K562 (cell line): Measurements from ENCODE around the gene EPHB1. TPM values are rescaled to one million over a fixed set of nuclear protein-coding genes. Genes with fewer than 3 reads are reported as not detected.

ENCODE experiments used
- ATAC-seq: fragments of 200-7000 bp; cut with Tn5 transposase; 3 replicates; pipeline ENCODE4 v1.9.1; 2020; ENCODE audit warnings: moderate library complexity
- BruUV-seq: library from RNA; stranded (reverse); fragments of 400-500 nt; replicated peaks from 2 replicates; lab custom pipeline; 2021; lab: Mats Ljungman, UMichigan
- CTCF ChIA-PET: fragments of 300-600 bp; formaldehyde crosslinking; extraction: SDS; loops from one replicate; lab custom pipeline; 2021; ENCODE audit warnings: low intra/inter-chr PET ratio; lab: Yijun Ruan, JAX
- POLR2A ChIA-PET: fragments of 300-600, 350-650 bp; sonication (Branson Sonifier 250); formaldehyde crosslinking; extraction: SDS; loops from one replicate; lab custom pipeline; 2021; ENCODE audit warnings: antibody characterized with exemption, inconsistent platforms; lab: Yijun Ruan, JAX
- DNase-seq, 4 experiments: peaks; one replicate each; pipeline versions ENCODE4 v3.0.0 to v3.0.0-alpha.2; 2011 to 2018; ENCODE audit warnings: low spot score in 3 of 4, mixed read lengths in 3 of 4; ENCODE audit errors: extremely low read depth in 1 of 4
- FAIRE-seq: peaks from 2 replicates; lab custom pipeline; 2011; peaks lifted over from hg19 to GRCh38; lab: Jason Lieb, UNC
- H2AFZ ChIP-seq: 2 replicates; pipeline ENCODE4 v1.6.0; 2011; ENCODE audit warnings: low read depth, low read length, control low read depth, inconsistent platforms
- H3K27ac ChIP-seq: fragments of 200-600 bp; 3 replicates; pipeline ENCODE4 v1.8.0; 2011; ENCODE audit warnings: low read depth, mild to moderate bottlenecking, control low read depth, inconsistent platforms, low read length, moderate library complexity, mixed read lengths; ENCODE audit errors: extremely low read depth
- H3K27me3 ChIP-seq, 2 experiments: fragments of 300-600 bp in 1 of 2; 2 replicates in 1 of 2; 3 replicates in 1 of 2; pipeline versions ENCODE4 v1.6.0 to v1.8.0; 2011; ENCODE audit warnings: inconsistent platforms in 2 of 2, low read length in 2 of 2, mild to moderate bottlenecking in 1 of 2, mixed read lengths in 1 of 2, moderate library complexity in 1 of 2; ENCODE audit not compliant: control insufficient read depth in 2 of 2, insufficient read depth in 2 of 2
- H3K36me3 ChIP-seq: fragments of 300-600 bp; 3 replicates; pipeline ENCODE4 v1.8.0; 2011; ENCODE audit warnings: mild to moderate bottlenecking, low read length, inconsistent platforms; ENCODE audit not compliant: control insufficient read depth, insufficient read depth
- H3K4me1 ChIP-seq, 2 experiments: fragments of 200-600 bp in 1 of 2; replicated peaks in 1 of 2; 2 replicates in 1 of 2; 3 replicates in 1 of 2; pipeline versions ENCODE4 v1.5.1 to v1.8.0; 2011; ENCODE audit warnings: inconsistent platforms in 2 of 2, low read length in 2 of 2, mild to moderate bottlenecking in 1 of 2, mixed read lengths in 1 of 2, moderate library complexity in 1 of 2; ENCODE audit not compliant: control insufficient read depth in 2 of 2, insufficient read depth in 2 of 2
- H3K4me2 ChIP-seq: 2 replicates; pipeline ENCODE4 v1.6.1; 2011; ENCODE audit warnings: low read length, control low read depth, inconsistent platforms, mixed read lengths; ENCODE audit not compliant: insufficient read depth
- H3K4me3 ChIP-seq: fragments of 200-600 bp; sonication (generic), shearing (Covaris generic); 2 replicates; pipeline ENCODE4 v1.5.1; 2016; ENCODE audit warnings: control low read depth, inconsistent platforms
- H3K79me2 ChIP-seq: fragments of 200-600 bp; 3 replicates; pipeline ENCODE4 v1.8.0; 2011; ENCODE audit warnings: low read length, inconsistent platforms; ENCODE audit not compliant: control insufficient read depth, insufficient read depth
- H3K9ac ChIP-seq, 2 experiments: 2 replicates each; pipeline versions ENCODE4 v1.6.0 to v1.6.1; 2011; ENCODE audit warnings: low read depth in 2 of 2, low read length in 2 of 2, control low read depth in 1 of 2, inconsistent platforms in 1 of 2, mild to moderate bottlenecking in 1 of 2, mixed read lengths in 1 of 2; ENCODE audit not compliant: insufficient read depth in 1 of 2
- H3K9me1 ChIP-seq: one replicate; pipeline ENCODE4 v1.6.0; 2011; ENCODE audit warnings: inconsistent platforms, mild to moderate bottlenecking, low read length, moderate library complexity; ENCODE audit not compliant: control insufficient read depth, insufficient read depth
- H3K9me3 ChIP-seq: replicated peaks from 2 replicates; pipeline ENCODE4 v1.5.1; 2011; ENCODE audit warnings: low read depth, low read length, inconsistent platforms; ENCODE audit not compliant: control insufficient read depth, insufficient read depth
- H4K20me1 ChIP-seq: replicated peaks from 2 replicates; pipeline ENCODE4 v1.6.1; 2011; ENCODE audit warnings: low read length, inconsistent platforms, mixed read lengths; ENCODE audit not compliant: control insufficient read depth, insufficient read depth
- ARID4B ChIP-seq: sonication (generic); formaldehyde crosslinking; IDR thresholded peaks from 2 replicates; pipeline ENCODE4 v1.8.0; 2022; ENCODE audit warnings: mild to moderate bottlenecking, missing genetic modification reagents
- ASH1L ChIP-seq: fragments of 450-650 bp; IDR thresholded peaks from 2 replicates; pipeline ENCODE4 v1.6.1; 2018; ENCODE audit warnings: borderline replicate concordance, mild to moderate bottlenecking, low read depth; ENCODE audit not compliant: partially characterized antibody
- CREM ChIP-seq: IDR thresholded peaks from 2 replicates; pipeline ENCODE4 v1.6.1; 2014; ENCODE audit warnings: antibody characterized with exemption, low read depth
- DACH1 ChIP-seq: fragments of 450-650 bp; IDR thresholded peaks from 2 replicates; pipeline ENCODE4 v1.6.1; 2018; ENCODE audit not compliant: partially characterized antibody
- DIDO1 ChIP-seq: fragments of 450-650 bp; IDR thresholded peaks from 2 replicates; pipeline ENCODE4 v1.6.1; 2016; ENCODE audit warnings: low read depth, missing biosample characterization, missing genetic modification characterization
- E2F1 ChIP-seq: sonication (generic); formaldehyde crosslinking; IDR thresholded peaks from 2 replicates; pipeline ENCODE4 v1.8.1; 2023; ENCODE audit warnings: mild to moderate bottlenecking, missing genetic modification reagents, moderate library complexity
- HNRNPH1 ChIP-seq: fragments of 200-400 bp; formaldehyde crosslinking; optimal IDR thresholded peaks from 2 replicates; pipeline ENCODE3; 2017; ENCODE audit warnings: low read depth, mild to moderate bottlenecking, low read length, moderate library complexity
- NFXL1 ChIP-seq: fragments of 450-650 bp; formaldehyde crosslinking; IDR thresholded peaks from 2 replicates; pipeline ENCODE4 v1.4.0; 2021; ENCODE audit warnings: mild to moderate bottlenecking
- PML ChIP-seq: IDR thresholded peaks from 2 replicates; pipeline ENCODE4 v1.6.1; 2012; ENCODE audit warnings: low read length, inconsistent platforms
- SMARCA4 ChIP-seq: fragments of 450-650 bp; IDR thresholded peaks from 2 replicates; pipeline ENCODE4 v1.6.1; 2016
- TFE3 ChIP-seq: fragments of 450-650 bp; formaldehyde crosslinking; IDR thresholded peaks from 2 replicates; pipeline ENCODE4 v1.4.0; 2020; ENCODE audit warnings: mild to moderate bottlenecking, mixed read lengths
- ZNF146 ChIP-seq: IDR thresholded peaks from one replicate; pipeline ENCODE4 v1.6.1; 2018; ENCODE audit warnings: missing compliant biosample characterization; ENCODE audit not compliant: unreplicated experiment
- ZNF277 ChIP-seq: fragments of 250-450 bp; sonication (Bioruptor Pico); IDR thresholded peaks from 2 replicates; pipeline ENCODE4 v1.8.0; 2022; ENCODE audit warnings: inconsistent platforms, mild to moderate bottlenecking, moderate library complexity, borderline replicate concordance
- ZNF282 ChIP-seq: sonication (generic); formaldehyde crosslinking; IDR thresholded peaks from 2 replicates; pipeline ENCODE4 v1.8.1; 2023; ENCODE audit warnings: missing genetic modification reagents
- ZSCAN29 ChIP-seq: fragments of 450-650 bp; IDR thresholded peaks from 2 replicates; pipeline ENCODE4 v1.6.1; 2017
- WGBS: fragments of 100-300 bp; shearing (Covaris generic); methylation state at CpG from one replicate; pipeline ENCODE4 v1.1.6; 2016; ENCODE audit warnings: low coverage, mixed read lengths; ENCODE audit not compliant: insufficient coverage; ENCODE audit errors: missing lambda C conversion rate; 5-methylcytosine and 5-hydroxymethylcytosine counted together
- in situ Hi-C: fragments of 300-500 bp; cut with MboI; formaldehyde crosslinking; loops from 4 replicates; pipeline ENCODE4 v1.15.0; 2018; ENCODE audit warnings: inconsistent platforms, mixed read lengths
- intact Hi-C: fragments of 100-400 bp; cut with micrococcal nuclease; formaldehyde crosslinking; loops from 2 replicates; pipeline ENCODE4 v1.14.2; 2022
- polyA plus RNA-seq, 8 experiments: library from polyadenylated mRNA; depleted of rRNA in 4 of 8; stranded (reverse) in 5 of 8; unstranded in 3 of 8; fragments of >200 nt; fragmentation: Nextera tagmentation in 2 of 8; fragmentation: Illumina TruSeq in 1 of 8; extraction: Ambion mirVana in 2 of 8; extraction: Trizol in 1 of 8; gene quantifications; 2 replicates each; pipeline versions ENCODE4 v1.2.1 to v1.2.3, GENCODE V29; 2011 to 2014; ENCODE audit warnings: inconsistent platforms in 1 of 8, missing spikeins in 1 of 8
- total RNA-seq, 7 experiments: library from RNA; depleted of rRNA in 6 of 7; stranded (reverse); fragments of >200 nt in 6 of 7; fragmentation: Illumina TruSeq in 2 of 7; extraction: Trizol in 2 of 7; gene quantifications; 2 replicates each; pipeline versions ENCODE4 v1.2.1 to v1.2.3, GENCODE V29; 2011 to 2021; ENCODE audit warnings: low replicate concordance in 1 of 7

EPHB1 gene
- total and polyA plus RNA-seq, 9 of the 15 experiments (the other 6 are each of a cell fraction or from before 2014, with no cell fraction given) = 0.29 TPM; not detected in 8

- intact Hi-C loops = loop anchor here (5.0 to 10.0 kb wide), 4 partner anchors 449 to 1249 kb away; no protein-coding TSS in a partner anchor
- peaks cover 0 to 11% of the 10 kb centered on the region in 2 experiments; a peak in 2 of 5 replicates for H3K4me1 ChIP-seq
- 62% methylated on average over 10 of the region's 50 CpGs for WGBS
- no peak overlapping the region for H3K9ac ChIP-seq
- TF ChIP-seq ZNF282 (CRISPR knock-in tag) (no peak), ARID4B (no peak), HNRNPH1 (no peak), TFE3 (CRISPR knock-in tag) (no peak), ZNF277 (CRISPR knock-in tag) (no peak), DIDO1 (tag) (no peak), E2F1 (no peak), SMARCA4 (no peak), PML (no peak), ZSCAN29 (no peak), ZNF146 (CRISPR knock-in tag) (no peak), DACH1 (no peak), NFXL1 (CRISPR knock-in tag) (no peak), ASH1L (no peak), CREM (no peak)
- no peaks in the 10 kb centered on the region for H4K20me1 ChIP-seq
- FAIRE-seq = no peak
- CTCF ChIA-PET = interaction anchor here (1.5 kb wide), 1 partner anchor 1100 kb away, joined by 3 read pairs; no protein-coding TSS in a partner anchor
- in situ Hi-C loops = loop anchor here (25.0 kb wide), 1 partner anchor 1091 kb away; no protein-coding TSS in a partner anchor
- H3K4me3 ChIP-seq = no peak overlapping the region
- H3K9me3 ChIP-seq = no peaks in the 10 kb centered on the region
- H3K4me2 ChIP-seq = no peak overlapping the region
- DNase-seq = no peak
- ATAC-seq = no peak
- H3K9me1 ChIP-seq = no peaks in the 10 kb centered on the region
- H3K27me3 ChIP-seq = peaks cover 0 to 8% of the 10 kb centered on the region in 2 experiments; a peak in 1 of 5 replicates
- no peak overlapping the region for H3K27ac ChIP-seq
- POLR2A ChIA-PET = interaction anchor here (0.5 kb wide), 1 partner anchor 22 kb away, joined by 3 read pairs; no protein-coding TSS in a partner anchor
- no TSS peak for BruUV-seq
- no peaks in the 10 kb centered on the region for H3K79me2 ChIP-seq
- no peaks in the 10 kb centered on the region for H3K36me3 ChIP-seq
- no peak overlapping the region for H2AFZ ChIP-seq
Measured at GRCh38 chr3:134795746-134796280, 753 bp downstream of the EPHB1 start.
